Prostate gland (tissue), 2 donors: ENCODE results near the gene STK11. TPM values are rescaled to one million over a fixed set of nuclear protein-coding genes. Genes with fewer than 3 reads are reported as not detected.

ENCODE experiments used
- DNase-seq: peaks from one replicate; pipeline ENCODE4 v3.0.0-alpha.2; 2019; ENCODE audit warnings: low spot score
- H3K27ac ChIP-seq, 2 donors: fragments of 200-600 bp; sonication (generic); 2 replicates each; pipeline ENCODE4 v1.5.1; 2017 to 2019
- H3K27me3 ChIP-seq: fragments of 200-600 bp; sonication (generic); replicated peaks from 2 replicates; pipeline ENCODE4 v1.5.1; 2019; ENCODE audit not compliant: insufficient read depth
- H3K36me3 ChIP-seq, 2 donors: fragments of 200-600 bp; sonication (generic); 1 replicate in 1 of 2; 2 replicates in 1 of 2; pipeline versions ENCODE4 v1.5.1 to v1.8.1; 2017 to 2019
- H3K4me1 ChIP-seq: fragments of 200-600 bp; sonication (generic); replicated peaks from 2 replicates; pipeline ENCODE4 v1.5.1; 2019
- H3K4me3 ChIP-seq, 2 donors: fragments of 200-600 bp; sonication (generic); 2 replicates each; pipeline ENCODE4 v1.5.1; 2017 to 2019
- H3K9me3 ChIP-seq: fragments of 200-600 bp; sonication (generic); 2 replicates; pipeline ENCODE4 v1.5.1; 2017
- POLR2A ChIP-seq: fragments of 450-650 bp; IDR thresholded peaks from one replicate; pipeline ENCODE4 v1.6.1; 2016; ENCODE audit warnings: antibody characterized with exemption, mild to moderate bottlenecking
- POLR2AphosphoS5 ChIP-seq: sonication (generic); formaldehyde crosslinking; IDR thresholded peaks from one replicate; pipeline ENCODE4 v1.6.1; 2017; ENCODE audit warnings: antibody characterized with exemption
- WGBS: methylation state at CpG from one replicate; pipeline ENCODE4 v1.1.5; 2018; 5-methylcytosine and 5-hydroxymethylcytosine counted together
- intact Hi-C: fragments of 100-400 bp; cut with DNase I; formaldehyde crosslinking; loops from one replicate; pipeline ENCODE4 v1.14.2; 2022
- total RNA-seq, 2 donors: library from RNA; depleted of rRNA; stranded (reverse); fragments of >200 nt; gene quantifications; one replicate each; pipeline ENCODE4 v1.1.0, GENCODE V29; 2016
- TF ChIP-seq, protein P1 (sequence below), 4 experiments: fragments of 200-600 bp in 2 of 4; fragments of 450-650 bp in 2 of 4; sonication (generic) in 2 of 4; IDR thresholded peaks; 1 replicate in 3 of 4; 2 replicates in 1 of 4; pipeline ENCODE4 v1.5.1; 2016 to 2019; ENCODE audit warnings: antibody characterized with exemption in 4 of 4, mild to moderate bottlenecking in 2 of 4, moderate library complexity in 2 of 4

STK11 gene
- total RNA-seq, 2 donors from 2014 or later: 75.1 to 157 TPM

DNA sequence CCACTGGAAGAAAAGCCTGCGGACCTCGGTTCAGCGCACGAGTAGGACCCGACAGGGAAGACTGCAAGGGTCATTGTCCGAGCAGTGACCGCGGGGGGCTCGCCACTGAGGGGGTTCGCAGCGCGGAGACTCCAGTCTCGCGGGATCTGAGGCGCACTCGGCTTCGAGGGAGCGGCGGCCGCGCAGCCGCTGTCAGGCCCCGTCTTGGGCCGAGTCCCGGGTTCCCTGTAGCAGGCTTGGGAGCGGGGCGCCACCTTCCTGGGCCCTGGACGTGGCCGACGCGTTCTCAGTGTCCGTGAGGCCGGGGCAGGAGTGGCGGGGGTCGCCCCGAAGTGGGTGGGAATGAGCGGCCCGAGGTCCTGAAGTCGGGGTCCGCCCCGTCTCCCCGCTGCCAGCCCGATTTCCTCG, 69.3 kb downstream of the STK11 start:
- 35% methylated on average over 31 of the region's 44 CpGs for WGBS
- Histone ChIP-seq H3K27me3 (no peaks in the 10 kb centered on the region), H3K4me1 (peaks cover 51% of the 10 kb centered on the region), H3K27ac (peak overlapping the region; percentile 94 to 99), H3K4me3 (peak overlapping the region; percentile 53 to 78), H3K9me3 (no peaks in the 10 kb centered on the region), H3K36me3 (peaks cover 9 to 34% of the 10 kb centered on the region in 2 donors)
- no peak for TF ChIP-seq POLR2A
- TF ChIP-seq, protein P1, sequence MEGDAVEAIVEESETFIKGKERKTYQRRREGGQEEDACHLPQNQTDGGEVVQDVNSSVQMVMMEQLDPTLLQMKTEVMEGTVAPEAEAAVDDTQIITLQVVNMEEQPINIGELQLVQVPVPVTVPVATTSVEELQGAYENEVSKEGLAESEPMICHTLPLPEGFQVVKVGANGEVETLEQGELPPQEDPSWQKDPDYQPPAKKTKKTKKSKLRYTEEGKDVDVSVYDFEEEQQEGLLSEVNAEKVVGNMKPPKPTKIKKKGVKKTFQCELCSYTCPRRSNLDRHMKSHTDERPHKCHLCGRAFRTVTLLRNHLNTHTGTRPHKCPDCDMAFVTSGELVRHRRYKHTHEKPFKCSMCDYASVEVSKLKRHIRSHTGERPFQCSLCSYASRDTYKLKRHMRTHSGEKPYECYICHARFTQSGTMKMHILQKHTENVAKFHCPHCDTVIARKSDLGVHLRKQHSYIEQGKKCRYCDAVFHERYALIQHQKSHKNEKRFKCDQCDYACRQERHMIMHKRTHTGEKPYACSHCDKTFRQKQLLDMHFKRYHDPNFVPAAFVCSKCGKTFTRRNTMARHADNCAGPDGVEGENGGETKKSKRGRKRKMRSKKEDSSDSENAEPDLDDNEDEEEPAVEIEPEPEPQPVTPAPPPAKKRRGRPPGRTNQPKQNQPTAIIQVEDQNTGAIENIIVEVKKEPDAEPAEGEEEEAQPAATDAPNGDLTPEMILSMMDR (IDR thresholded peaks at IDR 0.05): no peak
- no peak for TF ChIP-seq POLR2AphosphoS5
- DNase-seq: no peak
- intact Hi-C loops: loop anchor here (5.0 to 10.0 kb wide), 4 partner anchors 82 to 227 kb away; partner anchors contain the start of genes DAZAP1, GAMT and RPS15

- peak; percentile 94 for DNase-seq
- Histone ChIP-seq H3K4me3 (peak within 1 kb of the TSS; percentile 53 to 78), H3K27ac (peak within 1 kb of the TSS; percentile 94 to 99), H3K36me3 (peaks cover 9 to 34% of the 10 kb centered on the region in 2 donors), H3K27me3 (no peaks in the 10 kb centered on the region), H3K9me3 (no peaks in the 10 kb centered on the region), H3K4me1 (peaks cover 51% of the 10 kb centered on the region)
- intact Hi-C loops: loop anchor here (5.0 to 10.0 kb wide), 4 partner anchors 82 to 227 kb away; partner anchors contain the start of genes DAZAP1, GAMT and RPS15
- WGBS: under 1% methylated on average over 76 of the region's 98 CpGs
- TF ChIP-seq, protein P1 (IDR thresholded peaks at IDR 0.05): peak in 2 of 4 experiments; percentile 12 to 25
- TF ChIP-seq POLR2A: peak; percentile 41
- TF ChIP-seq POLR2AphosphoS5: peak; percentile 77
Measured at GRCh38 chr19:1275260-1275975, 69.8 kb downstream of the STK11 start, which contains the start of gene FAM174C. Gene FAM174C, plus strand, starts transcription at chr19:1275530. Its CDS starts 20 bp downstream, at chr19:1275550.

DNA sequence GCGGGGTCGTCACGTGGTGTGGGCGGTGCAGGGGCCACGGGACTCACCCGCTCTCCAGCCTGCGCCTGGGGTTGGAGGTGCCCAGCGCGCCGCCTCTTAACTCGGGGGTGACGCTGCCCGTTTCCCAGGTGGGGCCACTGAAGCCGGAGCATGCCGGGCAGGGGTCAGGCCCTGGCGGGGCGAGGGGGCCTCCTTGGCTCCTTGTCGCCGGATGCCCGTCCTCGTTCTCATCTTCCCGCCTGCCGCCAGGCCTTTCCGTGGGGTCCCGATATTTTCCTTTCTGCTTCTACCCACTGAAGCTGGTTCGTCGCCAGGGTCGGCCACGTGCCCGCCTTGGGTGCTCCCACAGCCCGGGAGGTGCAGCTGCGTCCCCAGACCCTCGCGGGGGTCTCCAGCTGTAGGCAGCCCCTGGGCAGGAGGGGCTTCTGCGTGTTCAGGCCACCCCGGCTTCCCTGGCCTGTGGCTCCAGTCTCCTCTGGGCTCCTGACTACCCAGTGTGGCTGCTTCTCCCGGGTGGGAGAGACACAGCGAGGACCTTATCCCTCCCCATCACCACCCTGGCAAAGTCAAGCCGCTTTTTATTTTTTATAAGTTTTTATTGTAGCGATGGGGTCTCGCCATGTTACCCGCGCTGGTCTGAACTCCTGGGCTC, 70.5 kb downstream of the STK11 start:
- H3K9me3 ChIP-seq: no peaks in the 10 kb centered on the region
- peaks cover 9 to 31% of the 10 kb centered on the region in 2 donors for H3K36me3 ChIP-seq
- DNase-seq: peak; percentile 33
- 4% methylated on average over 40 of the region's 43 CpGs for WGBS
- TF ChIP-seq, protein P1 (IDR thresholded peaks at IDR 0.05): no peak
- TF ChIP-seq POLR2A: peak; percentile 17
- TF ChIP-seq POLR2AphosphoS5: peak; percentile 3
- H3K4me3 ChIP-seq: peak overlapping the region; percentile 53 to 78
- H3K27me3 ChIP-seq: no peaks in the 10 kb centered on the region
- peak overlapping the region; percentile 94 to 99 for H3K27ac ChIP-seq
- intact Hi-C loops: loop anchor here (5.0 to 10.0 kb wide), 4 partner anchors 81 to 226 kb away; partner anchors contain the start of genes DAZAP1, GAMT and RPS15
- peaks cover 45% of the 10 kb centered on the region for H3K4me1 ChIP-seq

DNA sequence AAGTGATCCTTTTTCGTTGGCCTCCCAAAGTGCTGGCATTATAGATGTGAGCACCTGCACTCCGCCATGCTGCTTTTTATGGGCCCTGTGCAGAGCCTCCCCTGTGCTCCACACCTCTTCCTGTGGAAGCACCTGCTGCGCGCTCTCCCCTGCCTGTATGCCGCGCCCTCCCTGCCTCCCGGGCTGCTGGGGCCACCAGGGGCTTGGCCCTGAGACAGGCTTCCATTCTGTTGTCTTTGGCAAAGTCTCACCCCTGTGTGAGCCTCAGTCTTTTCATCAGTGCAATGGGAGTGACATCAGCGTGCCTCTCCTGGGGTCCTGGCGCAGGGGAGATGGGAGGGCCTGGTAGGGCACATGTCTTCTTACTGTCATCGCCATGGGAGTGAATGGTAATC, 71.0 kb downstream of the STK11 start:
- peak overlapping the region in 1 of 2 donors; percentile 78 for H3K4me3 ChIP-seq
- peaks cover 9 to 27% of the 10 kb centered on the region in 2 donors for H3K36me3 ChIP-seq
- H3K27ac ChIP-seq: peak overlapping the region in 1 of 2 donors; percentile 99
- no peaks in the 10 kb centered on the region for H3K9me3 ChIP-seq
- 71% methylated on average over 10 of the region's 10 CpGs for WGBS
- DNase-seq: peak; percentile 15
- no peaks in the 10 kb centered on the region for H3K27me3 ChIP-seq
- intact Hi-C loops: loop anchor here (5.0 to 10.0 kb wide), 4 partner anchors 81 to 226 kb away; partner anchors contain the start of genes DAZAP1, GAMT and RPS15
- H3K4me1 ChIP-seq: peaks cover 41% of the 10 kb centered on the region
- TF ChIP-seq, protein P1 (IDR thresholded peaks at IDR 0.05): no peak
- TF ChIP-seq POLR2A (no peak), POLR2AphosphoS5 (no peak)
